ENCODE results near the gene SPOCK1. TPM values are rescaled to one million over a fixed set of nuclear protein-coding genes. Genes with fewer than 3 reads are reported as not detected.
A peak's percentile ranks its signal among the peaks of the same experiment; 100 is the strongest.

Gene SPOCK1
- total and polyA plus RNA-seq, 2 of the 13 experiments (the other 11 are each of a cell fraction or from before 2014, with no cell fraction given) = 0.18 to 0.29 TPM

DNA sequence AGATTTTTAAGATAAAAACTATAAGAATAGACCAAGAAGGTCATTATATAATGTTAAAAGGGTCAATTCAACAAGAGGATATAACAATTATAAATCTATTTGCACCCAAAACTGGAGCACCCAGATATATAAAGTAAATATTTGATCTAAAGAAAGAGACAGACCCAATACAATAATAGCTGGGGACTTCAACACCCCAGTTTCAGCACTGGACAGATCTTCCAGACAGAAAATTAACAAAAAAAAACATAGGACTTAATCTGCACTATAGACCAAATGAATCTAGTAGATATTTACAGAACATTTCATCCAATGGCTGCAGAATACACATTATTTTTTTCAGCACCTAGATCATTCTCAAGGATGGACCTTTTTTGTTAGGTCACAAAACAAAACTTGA, 331.9 kb downstream of the SPOCK1 start:
- Histone ChIP-seq H3K27ac (ENCODE audit: extremely low read length, insufficient read depth, low read length) (no peak overlapping the region), H3K4me1 (ENCODE audit: insufficient read depth, low read length) (no peaks in the 10 kb centered on the region), H3K36me3 (replicated peaks in 1 of 2; ENCODE audit: control insufficient read depth in 1 of 2, insufficient read depth in 2 of 2, low read length in 2 of 2) (no peaks in the 10 kb centered on the region), H3K9me3 (ENCODE audit: low read length) (no peaks in the 10 kb centered on the region), H2AFZ (ENCODE audit: low read length) (no peak overlapping the region), H3K27me3 (ENCODE audit: control insufficient read depth in 1 of 2, insufficient read depth in 2 of 2, low read length in 2 of 2) (no peaks in the 10 kb centered on the region), H3K4me2 (ENCODE audit: low read depth, low read length) (no peak overlapping the region), H4K20me1 (ENCODE audit: insufficient read depth, low read length) (no peaks in the 10 kb centered on the region), H3K79me2 (ENCODE audit: insufficient read depth, low read length) (no peaks in the 10 kb centered on the region), H3K4me3 (replicated peaks in 1 of 3; ENCODE audit: insufficient read depth in 1 of 3, low read depth in 2 of 3, low read length in 3 of 3) (no peak overlapping the region), H3K9ac (ENCODE audit: insufficient read depth, low read depth, low read length) (no peak overlapping the region)
- FAIRE-seq (no peak), ATAC-seq (no peak), DNase-seq (ENCODE audit: low spot score) (no peak)
- ChIA-PET CTCF (ENCODE audit: low intra/inter-chr PET ratio, low total read pairs) (no interaction called here), POLR2A (no interaction called here)
- TF ChIP-seq ZZZ3 (CRISPR knock-in tag; IDR thresholded peaks at IDR 0.05; ENCODE audit: borderline replicate concordance) (no peak), REST (IDR thresholded peaks at IDR 0.05; ENCODE audit: borderline replicate concordance in 1 of 2, low read depth in 1 of 2, low read length in 2 of 2) (peak in 1 of 2 experiments; percentile 56; a peak in 1 of 4 replicates)
- intact Hi-C loops (cut with micrococcal nuclease; ENCODE audit: unreplicated experiment) = no loop called here
- in situ Hi-C loops (cut with HindIII; ENCODE audit: extremely low pct_ligation_motif_present, low pct_unique_long_range_greater_than_20kb) = no loop called here
- no TSS peak for BruUV-seq (replicated peaks)

DNA sequence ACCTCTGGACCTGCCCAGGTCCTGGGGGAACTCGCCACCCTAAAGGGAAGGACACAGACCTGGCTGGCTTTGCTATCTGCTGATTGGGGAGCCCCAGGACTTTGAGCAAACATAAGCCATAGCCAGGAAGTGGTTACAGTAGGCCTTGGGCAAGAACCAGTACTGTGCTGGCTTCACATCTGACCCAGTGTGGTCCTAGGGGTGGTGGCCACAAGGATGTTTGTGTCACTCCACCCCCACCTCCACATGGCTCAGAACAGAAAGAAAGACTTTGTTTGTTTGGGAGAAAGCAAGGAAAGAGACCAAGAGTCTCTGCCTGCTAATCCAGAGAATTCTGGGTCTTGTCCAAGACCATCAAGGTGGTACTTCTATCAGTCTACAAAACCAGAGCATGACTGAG, 334.2 kb downstream of the SPOCK1 start:
- in situ Hi-C loops (cut with HindIII; ENCODE audit: extremely low pct_ligation_motif_present, low pct_unique_long_range_greater_than_20kb) = no loop called here
- no peaks in the 10 kb centered on the region for H3K4me1 ChIP-seq (ENCODE audit: insufficient read depth, low read length)
- WGBS (ENCODE audit: low lambda C conversion rate) = no CpG with 5 or more reads among the region's 1 CpG
- no peak overlapping the region for H3K9ac ChIP-seq (ENCODE audit: insufficient read depth, low read depth, low read length)
- FAIRE-seq = no peak
- no peaks in the 10 kb centered on the region for H3K79me2 ChIP-seq (ENCODE audit: insufficient read depth, low read length)
- H3K4me3 ChIP-seq (replicated peaks in 1 of 3; ENCODE audit: insufficient read depth in 1 of 3, low read depth in 2 of 3, low read length in 3 of 3) = no peak overlapping the region
- no peak for ATAC-seq
- no peak overlapping the region for H3K4me2 ChIP-seq (ENCODE audit: low read depth, low read length)
- H3K9me3 ChIP-seq (ENCODE audit: low read length) = no peaks in the 10 kb centered on the region
- no peaks in the 10 kb centered on the region for H3K36me3 ChIP-seq (replicated peaks in 1 of 2; ENCODE audit: control insufficient read depth in 1 of 2, insufficient read depth in 2 of 2, low read length in 2 of 2)
- intact Hi-C loops (cut with micrococcal nuclease; ENCODE audit: unreplicated experiment) = no loop called here
- ChIA-PET CTCF (ENCODE audit: low intra/inter-chr PET ratio, low total read pairs) (no interaction called here), POLR2A (no interaction called here)
- no peaks in the 10 kb centered on the region for H3K27me3 ChIP-seq (ENCODE audit: control insufficient read depth in 1 of 2, insufficient read depth in 2 of 2, low read length in 2 of 2)
- H3K27ac ChIP-seq (ENCODE audit: extremely low read length, insufficient read depth, low read length) = no peak overlapping the region
- H4K20me1 ChIP-seq (ENCODE audit: insufficient read depth, low read length) = no peaks in the 10 kb centered on the region
- BruUV-seq (replicated peaks) = no TSS peak
- no peak overlapping the region for H2AFZ ChIP-seq (ENCODE audit: low read length)
- no peak for DNase-seq (ENCODE audit: low spot score)
- TF ChIP-seq TCF7L2 (IDR thresholded peaks at IDR 0.05; ENCODE audit: low read depth, low read length) = no peak
- no peak for TF ChIP-seq MATR3 (CRISPR knock-in tag; IDR thresholded peaks at IDR 0.05)
- no peak for TF ChIP-seq HNRNPUL1 (IDR thresholded peaks at IDR 0.05; ENCODE audit: low read depth, low read length)
- no peak for TF ChIP-seq ZZZ3 (CRISPR knock-in tag; IDR thresholded peaks at IDR 0.05; ENCODE audit: borderline replicate concordance)
- TF ChIP-seq KDM4B (CRISPR knock-in tag; IDR thresholded peaks at IDR 0.05) = no peak
- TF ChIP-seq ZNF451 (CRISPR knock-in tag; IDR thresholded peaks at IDR 0.05) = no peak
- TF ChIP-seq CREM (IDR thresholded peaks at IDR 0.05) = no peak
- no peak for TF ChIP-seq CREM (CRISPR knock-in tag; IDR thresholded peaks at IDR 0.05)
- no peak for TF ChIP-seq HOMEZ (CRISPR knock-in tag; IDR thresholded peaks at IDR 0.05; ENCODE audit: low read depth)
- no peak for TF ChIP-seq ZNF564 (CRISPR knock-in tag; IDR thresholded peaks at IDR 0.05)
- no peak for TF ChIP-seq TBL1XR1 (IDR thresholded peaks at IDR 0.05; ENCODE audit: borderline replicate concordance, low read length, partially characterized antibody)
- TF ChIP-seq ZMYM2 (CRISPR knock-in tag; IDR thresholded peaks at IDR 0.05) = no peak
- TF ChIP-seq SMAD1 (CRISPR knock-in tag; IDR thresholded peaks at IDR 0.05; ENCODE audit: borderline replicate concordance, low read depth) = no peak
- no peak for TF ChIP-seq HOXA5 (CRISPR knock-in tag; IDR thresholded peaks at IDR 0.05)
